SK-N-MC (cell line): ENCODE results near the gene PFDN6.
A peak's percentile ranks its signal among the peaks of the same experiment; 100 is the strongest.

Experiments
- DNase-seq: peaks from one replicate; pipeline ENCODE4 v3.0.0-alpha.2; 2011; ENCODE audit warnings: low read depth, low spot score
- H3K27ac ChIP-seq: fragments of 200-600 bp; sonication (generic); 2 replicates; pipeline ENCODE4 v1.5.1; 2016; ENCODE audit warnings: mixed run types
- H3K36me3 ChIP-seq: fragments of 200-600 bp; sonication (generic); 2 replicates; pipeline ENCODE4 v1.6.1; 2017; ENCODE audit warnings: antibody characterized with exemption, low read length, mixed read lengths; ENCODE audit not compliant: insufficient read depth
- H3K4me3 ChIP-seq: fragments of 200-600 bp; sonication (generic); 2 replicates; pipeline ENCODE4 v1.5.1; 2016
- H3K9ac ChIP-seq: fragments of 200-600 bp; sonication (generic); 2 replicates; pipeline ENCODE4 v1.8.0; 2017; ENCODE audit warnings: mixed run types, mixed read lengths; ENCODE audit not compliant: insufficient read length
- H3K9me3 ChIP-seq: fragments of 200-600 bp; sonication (generic); 2 replicates; pipeline ENCODE4 v1.6.1; 2017; ENCODE audit warnings: low read depth, mild to moderate bottlenecking, antibody characterized with exemption, low read length, moderate library complexity, mixed read lengths
- EZH2 ChIP-seq: fragments of 200-600 bp; sonication (generic); IDR thresholded peaks from one replicate; pipeline ENCODE4 v1.6.1; 2017; ENCODE audit warnings: antibody characterized with exemption
- FOXP2 ChIP-seq: optimal IDR thresholded peaks from 2 replicates; pipeline ENCODE3; 2011; ENCODE audit warnings: mild to moderate bottlenecking, moderate library complexity; ENCODE audit not compliant: insufficient read depth; ENCODE audit errors: extremely low read length, control extremely low read depth
- POLR2AphosphoS5 ChIP-seq: IDR thresholded peaks from 2 replicates; pipeline ENCODE4 v1.6.1; 2012; ENCODE audit warnings: mild to moderate bottlenecking, low read depth, low read length, borderline replicate concordance

PFDN6 gene

DNA sequence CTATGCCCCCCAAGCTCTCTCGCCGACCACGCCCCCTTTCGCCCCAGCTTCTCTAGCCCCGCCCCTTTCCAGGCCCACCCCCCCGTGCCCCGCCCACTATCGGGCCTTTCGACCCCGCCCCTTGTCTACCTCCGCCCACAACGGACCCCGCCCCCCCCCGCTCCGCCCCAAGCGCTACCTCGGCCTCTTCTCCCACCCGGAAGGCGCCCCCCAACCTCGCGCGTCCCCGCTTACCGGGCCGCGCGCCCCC lies 27.9 kb downstream of the PFDN6 start:
- no peak for DNase-seq
- TF ChIP-seq EZH2 (no peak), FOXP2 (no peak), POLR2AphosphoS5 (no peak)
- Histone ChIP-seq H3K9me3 (no peaks in the 10 kb centered on the region), H3K27ac (0 out of 2 replicates have a peak overlapping the region, but pooled peaks have one; percentile 88), H3K4me3 (peak overlapping the region; percentile 92), H3K9ac (no peak overlapping the region), H3K36me3 (peaks cover 33% of the 10 kb centered on the region)

DNA sequence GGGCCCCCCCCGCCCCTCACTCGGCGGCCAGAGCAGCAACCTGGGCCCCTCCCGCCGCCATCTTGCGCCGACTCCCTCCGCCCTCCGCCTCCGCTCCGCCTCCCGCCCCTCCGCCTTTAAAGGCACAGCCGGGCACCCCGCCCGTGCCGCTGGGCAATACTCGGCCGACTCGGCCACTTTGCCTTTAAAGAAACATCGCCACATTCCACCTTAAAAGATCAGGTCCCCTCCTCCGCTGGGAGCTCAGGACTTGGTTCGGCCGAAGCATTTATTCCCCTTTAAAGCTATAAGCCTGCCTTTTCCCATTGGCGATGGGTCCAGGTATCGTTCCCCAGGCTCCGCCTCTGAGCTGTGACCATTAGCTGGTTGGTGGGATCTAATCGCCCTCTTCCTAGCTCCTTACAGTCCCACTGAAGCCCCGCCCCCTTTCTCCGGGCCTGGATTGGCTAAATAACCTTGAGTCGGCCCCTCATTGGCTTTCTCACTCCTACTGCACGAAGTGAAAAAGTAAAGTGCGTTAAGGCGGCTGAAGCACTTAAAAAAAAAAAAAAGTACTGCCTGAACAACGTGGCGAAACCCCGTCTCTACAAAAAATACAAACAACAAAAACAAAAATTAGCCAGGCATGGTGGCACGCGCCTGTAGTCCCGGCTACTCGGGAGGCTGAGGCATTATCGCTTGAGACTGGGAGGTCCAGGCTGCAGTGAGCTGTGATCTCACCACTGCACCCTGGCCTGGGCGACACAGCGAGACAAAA lies 28.4 kb downstream of the PFDN6 start, which contains the start of gene ZBTB22:
TSS of gene ZBTB22 (minus strand) at position 76 of the 757 bp plus-strand sequence. CDS start 828 bp downstream, outside the sequence.
- peak within 1 kb of the TSS; percentile 92 for H3K4me3 ChIP-seq
- peak within 1 kb of the TSS; percentile 88 for H3K27ac ChIP-seq
- H3K36me3 ChIP-seq, result peaks cover 33% of the 10 kb centered on the region
- H3K9me3 ChIP-seq, result no peaks in the 10 kb centered on the region
- peak; percentile 76 for TF ChIP-seq POLR2AphosphoS5
- TF ChIP-seq FOXP2, result no peak
- peak within 1 kb of the TSS; percentile 67 for H3K9ac ChIP-seq
- peak; percentile 99 for DNase-seq

DNA sequence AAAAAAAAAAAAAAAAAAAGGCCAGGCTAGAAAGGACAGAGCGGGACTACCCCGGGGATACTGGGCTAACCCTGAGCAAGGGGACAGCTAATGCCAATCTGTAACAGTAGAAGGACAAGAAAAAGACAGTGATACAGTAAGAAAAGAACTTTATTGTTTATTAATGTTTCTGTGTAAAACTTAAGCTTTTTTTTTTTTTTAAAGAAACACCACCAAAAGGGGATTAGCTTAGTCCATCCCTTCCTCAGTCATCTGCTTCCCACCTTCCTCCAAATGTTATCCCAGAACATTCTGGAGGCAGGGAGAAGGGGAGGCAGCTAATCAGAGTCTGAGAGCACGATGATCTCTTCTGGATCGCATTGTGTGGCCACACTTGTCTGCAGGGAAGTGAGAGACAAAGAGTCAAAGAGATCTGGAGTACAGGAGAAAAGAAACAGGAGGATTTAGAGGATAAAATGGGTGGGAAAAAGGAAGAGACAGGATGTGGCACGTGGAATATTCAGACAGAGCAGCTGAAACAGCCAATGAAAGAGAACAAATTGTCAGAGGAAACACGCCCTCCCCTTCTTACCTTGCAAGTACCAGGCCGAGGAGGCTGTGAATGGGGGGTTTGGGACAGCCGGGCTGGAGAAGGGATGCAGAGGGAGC lies 29.1 kb downstream of the PFDN6 start:
- no peak for TF ChIP-seq EZH2
- no peak for TF ChIP-seq FOXP2
- TF ChIP-seq POLR2AphosphoS5, result no peak
- Histone ChIP-seq H3K27ac (peak overlapping the region; percentile 76; the same call in 1 of the 2 replicates), H3K9me3 (no peaks in the 10 kb centered on the region), H3K36me3 (peaks cover 33% of the 10 kb centered on the region), H3K4me3 (peak overlapping the region; percentile 92), H3K9ac (peak overlapping the region; percentile 34)
- DNase-seq, result no peak

DNA sequence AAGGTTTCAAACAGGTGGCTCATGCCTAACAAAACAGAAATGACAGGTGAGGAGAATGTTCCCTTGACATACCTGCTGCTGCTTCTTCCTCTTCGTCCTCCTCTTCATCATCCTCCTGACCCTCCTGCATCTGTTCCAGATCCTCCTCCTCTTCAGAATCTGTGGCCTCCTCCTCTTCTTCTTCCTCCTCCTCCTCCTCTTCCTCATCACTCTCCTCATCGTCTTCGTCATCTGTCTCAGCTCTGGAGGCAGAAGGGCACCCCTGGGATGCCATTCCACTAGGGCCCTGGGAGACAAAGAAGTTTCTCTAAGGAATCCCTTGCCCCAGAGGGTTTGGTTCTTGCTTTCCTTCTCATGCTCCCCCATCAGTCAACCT lies 30.5 kb downstream of the PFDN6 start:
- Histone ChIP-seq H3K36me3 (peaks cover 33% of the 10 kb centered on the region), H3K9me3 (no peaks in the 10 kb centered on the region), H3K9ac (no peak overlapping the region), H3K4me3 (no peak overlapping the region), H3K27ac (no peak overlapping the region)
- no peak for DNase-seq
- TF ChIP-seq FOXP2 (no peak), EZH2 (no peak), POLR2AphosphoS5 (no peak)

DNA sequence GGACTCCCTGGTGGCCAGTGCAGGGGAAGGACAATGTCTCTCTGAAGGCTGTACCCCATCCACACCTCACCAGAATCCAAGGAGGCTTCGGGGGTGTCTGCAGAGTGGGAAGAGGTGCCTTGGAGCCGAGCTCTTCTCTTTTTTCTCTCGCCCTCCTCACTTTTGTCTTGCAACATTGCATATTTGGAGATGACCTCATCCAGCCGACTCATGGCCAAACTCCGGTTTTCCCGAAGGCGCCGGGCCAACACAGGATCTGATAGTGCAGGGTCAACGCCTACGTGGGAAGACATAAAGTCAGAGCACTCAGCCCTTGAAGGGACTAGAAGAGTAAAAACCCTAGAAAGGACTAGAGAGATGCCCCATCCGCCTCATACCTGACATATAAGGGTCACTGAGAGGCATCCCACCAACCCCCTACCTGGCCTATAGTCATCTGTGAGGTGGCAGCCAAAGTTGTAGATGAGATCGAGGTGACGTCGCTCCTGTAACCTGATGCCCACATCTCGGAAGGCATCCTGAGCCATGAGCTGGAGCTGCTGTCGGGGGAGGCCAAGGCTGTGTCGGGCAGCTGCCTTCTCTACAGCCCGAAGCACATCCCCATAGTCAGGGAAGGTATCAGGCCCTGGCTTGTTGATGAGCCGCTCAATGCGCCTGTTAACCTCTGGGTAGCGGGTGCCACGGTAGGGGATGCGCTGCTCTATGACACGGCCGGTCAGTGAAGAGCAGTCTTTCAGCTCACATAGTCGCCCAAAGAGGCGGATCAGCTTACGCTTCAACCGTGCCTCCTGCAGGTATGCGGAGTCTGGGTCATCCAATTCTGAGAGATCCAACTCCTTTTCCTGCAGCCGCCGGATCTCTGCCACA lies 31.1 kb downstream of the PFDN6 start:
- Histone ChIP-seq H3K9ac (peak overlapping the region; percentile 97), H3K27ac (peak overlapping the region; percentile 42; the same call in 1 of the 2 replicates), H3K4me3 (peak overlapping the region; percentile 87; the same call in 1 of the 2 replicates), H3K36me3 (peaks cover 33% of the 10 kb centered on the region), H3K9me3 (no peaks in the 10 kb centered on the region)
- TF ChIP-seq EZH2, result no peak
- no peak for TF ChIP-seq FOXP2
- no peak for TF ChIP-seq POLR2AphosphoS5
- no peak for DNase-seq

DNA sequence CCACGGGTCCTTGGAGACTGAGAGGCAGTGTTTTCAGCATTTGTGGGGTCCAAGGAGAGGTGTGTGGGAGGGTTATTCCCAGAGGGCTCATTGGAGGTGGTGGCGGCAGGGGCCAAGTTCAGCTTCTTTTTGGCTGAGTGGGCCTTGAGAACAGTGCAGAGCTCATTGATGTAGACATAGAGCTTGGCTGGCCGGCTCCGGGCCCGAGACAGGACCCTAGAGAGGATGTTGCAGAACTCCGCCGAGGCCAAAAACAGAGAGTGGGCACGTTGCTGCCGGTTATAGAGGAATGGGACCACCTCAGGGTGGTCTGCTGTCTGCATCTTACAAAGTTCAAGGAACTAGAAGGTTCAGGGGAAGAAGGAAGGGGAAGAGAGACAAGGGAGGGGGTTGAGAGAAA lies 31.8 kb downstream of the PFDN6 start:
- H3K36me3 ChIP-seq, result peaks cover 33% of the 10 kb centered on the region
- no peaks in the 10 kb centered on the region for H3K9me3 ChIP-seq
- peak overlapping the region; percentile 87 for H3K4me3 ChIP-seq
- no peak for DNase-seq
- H3K9ac ChIP-seq, result peak overlapping the region; percentile 97
- no peak for TF ChIP-seq POLR2AphosphoS5
- no peak for TF ChIP-seq FOXP2
- no peak for TF ChIP-seq EZH2
- no peak overlapping the region for H3K27ac ChIP-seq

DNA sequence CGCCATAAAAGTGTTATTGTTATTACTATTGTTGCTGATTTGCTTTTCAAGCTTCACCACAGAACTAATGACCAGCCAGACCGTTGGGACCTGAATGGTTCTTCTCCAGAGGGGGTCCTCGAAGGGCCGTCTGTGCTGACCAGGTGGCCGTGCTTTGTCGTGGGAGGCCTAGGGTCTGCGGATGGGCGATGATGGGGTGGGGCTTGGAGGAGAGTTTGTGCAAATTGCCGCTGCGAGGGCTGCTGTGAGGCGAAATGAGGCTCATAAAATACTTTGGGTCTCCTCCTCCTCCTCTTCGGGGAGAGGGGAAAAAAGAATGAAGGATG lies 34.2 kb downstream of the PFDN6 start:
- H3K27ac ChIP-seq, result peak overlapping the region; percentile 78; the same call in 1 of the 2 replicates
- H3K9me3 ChIP-seq, result no peaks in the 10 kb centered on the region
- DNase-seq, result no peak
- peak overlapping the region; percentile 97 for H3K9ac ChIP-seq
- peaks cover 29% of the 10 kb centered on the region for H3K36me3 ChIP-seq
- TF ChIP-seq POLR2AphosphoS5 (no peak), EZH2 (no peak), FOXP2 (no peak)
- H3K4me3 ChIP-seq, result peak overlapping the region; percentile 87

DNA sequence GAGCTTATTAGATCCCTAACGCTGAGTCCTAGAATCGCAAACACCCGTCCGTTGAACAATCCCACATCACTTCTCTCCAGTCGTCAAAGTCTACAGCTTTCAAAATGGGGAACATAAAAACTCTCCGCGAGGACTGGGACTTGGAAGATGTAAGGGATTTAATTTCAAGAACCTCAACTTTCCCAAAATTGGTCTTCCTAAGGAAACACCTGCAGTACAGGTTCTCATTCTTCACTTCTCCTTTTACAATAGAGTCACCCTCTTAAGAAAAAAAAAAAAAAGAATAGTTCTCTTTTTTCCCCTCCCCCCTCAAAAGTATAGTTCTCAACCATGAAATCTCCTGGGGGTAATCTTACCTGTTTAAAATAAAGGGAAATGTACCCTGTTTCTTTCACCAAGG lies 34.7 kb downstream of the PFDN6 start:
- Histone ChIP-seq H3K9ac (peak overlapping the region; percentile 97), H3K9me3 (no peaks in the 10 kb centered on the region), H3K4me3 (peak overlapping the region; percentile 87), H3K27ac (no peak overlapping the region), H3K36me3 (peaks cover 23% of the 10 kb centered on the region)
- TF ChIP-seq POLR2AphosphoS5 (no peak), EZH2 (no peak), FOXP2 (no peak)
- DNase-seq, result no peak
